Stimulated activated CD4-positive, alpha-beta T cell treated with anti-CD3 and anti-CD28 coated beads, Interleukin-12 subunit alpha, Interleukin-12 subunit beta, amount 100 ng/mL, for 48 hours (primary cell): Measurements from ENCODE around the gene AQP10.
A peak's percentile ranks its signal among the peaks of the same experiment; 100 is the strongest.
"Not testable (repeated sequence)": the region's sequence is repeated elsewhere in the genome, so short reads cannot be mapped to it uniquely, and the experiment has no call there.

Source experiments
- DNase-seq, 3 donors: peaks; one replicate each; pipeline ENCODE4 v3.0.0-alpha.2; 2020; ENCODE audit warnings: low read depth in 2 of 3, low spot score in 1 of 3

Gene AQP10

GRCh38 chr1:154323493-154323892, 2.6 kb downstream of the AQP10 start:
- no peak for DNase-seq

GRCh38 chr1:154324241-154324640, 3.3 kb downstream of the AQP10 start:
- no peak for DNase-seq

GRCh38 chr1:154324669-154325582, 4.0 kb downstream of the AQP10 start, which contains the start of gene ATP8B2:
Gene ATP8B2 (plus strand): TSS chr1:154325525. CDS start chr1:154328142, 2,617 bp downstream.
- peak; percentile 75 to 84 (median 79) for DNase-seq

- DNase-seq: peak in 2 of 3 donors; percentile 49 to 53
These were observed 5.0 kb downstream of the AQP10 start for GRCh38 chr1:154325583-154326545.

GRCh38 chr1:154326546-154327465, 5.9 kb downstream of the AQP10 start:
- DNase-seq: no peak

- DNase-seq: no peak
These were observed 6.8 kb downstream of the AQP10 start for GRCh38 chr1:154327466-154328317.

GRCh38 chr1:154328318-154329151, 7.6 kb downstream of the AQP10 start:
- DNase-seq: peak; percentile 61 to 83 (median 67)

- no peak for DNase-seq
These were observed 8.2 kb downstream of the AQP10 start for GRCh38 chr1:154329152-154329521.

- DNase-seq: no peak
These were observed 8.7 kb downstream of the AQP10 start for GRCh38 chr1:154329551-154330131.

GRCh38 chr1:154330669-154331068, 9.8 kb downstream of the AQP10 start:
- no peak for DNase-seq

- no peak for DNase-seq
These were observed 13.5 kb downstream of the AQP10 start for GRCh38 chr1:154334079-154335024.

GRCh38 chr1:154335025-154335714, 14.3 kb downstream of the AQP10 start:
- DNase-seq: peak; percentile 87 to 92 (median 89)

- DNase-seq: no peak
These were observed 16.5 kb downstream of the AQP10 start for GRCh38 chr1:154337253-154337894.

- no peak for DNase-seq
These were observed 18.0 kb downstream of the AQP10 start for GRCh38 chr1:154338875-154339274.

GRCh38 chr1:154341366-154341765, 20.5 kb downstream of the AQP10 start:
- DNase-seq: not testable (repeated sequence)

- DNase-seq: no peak
These were observed 21.2 kb downstream of the AQP10 start for GRCh38 chr1:154342132-154342531.
